Vagina (tissue), 2 donors: Measurements from ENCODE around the gene HGF. TPM values are rescaled to one million over a fixed set of nuclear protein-coding genes. Genes with fewer than 3 reads are reported as not detected.

Experiments used
- DNase-seq, 2 donors: peaks; one replicate each; pipeline ENCODE4 v3.0.0-alpha.2; 2017; ENCODE audit errors: extremely low spot score in 2 of 2
- H3K27ac ChIP-seq: fragments of 200-600 bp; sonication (generic); one replicate; pipeline ENCODE4 v1.5.1; 2019
- H3K27me3 ChIP-seq: fragments of 200-600 bp; sonication (generic); one replicate; pipeline ENCODE4 v1.5.1; 2019
- H3K36me3 ChIP-seq, 2 donors: fragments of 200-600 bp; sonication (generic); one replicate each; pipeline ENCODE4 v1.5.1; 2017 to 2019
- H3K4me1 ChIP-seq: fragments of 200-600 bp; sonication (generic); one replicate; pipeline ENCODE4 v1.5.1; 2019
- H3K4me3 ChIP-seq, 2 donors: fragments of 200-600 bp; sonication (generic); 1 replicate in 1 of 2; 2 replicates in 1 of 2; pipeline ENCODE4 v1.5.1; 2016 to 2019
- H3K9me3 ChIP-seq: fragments of 200-600 bp; sonication (generic); one replicate; pipeline ENCODE4 v1.5.1; 2019
- POLR2A ChIP-seq, 2 donors: fragments of 450-650 bp; IDR thresholded peaks; one replicate each; pipeline ENCODE4 v1.6.1; 2017; ENCODE audit warnings: antibody characterized with exemption in 2 of 2, mild to moderate bottlenecking in 2 of 2, moderate library complexity in 2 of 2
- POLR2AphosphoS5 ChIP-seq, 2 donors: sonication (generic); formaldehyde crosslinking; IDR thresholded peaks; one replicate each; pipeline ENCODE4 v1.9.0; 2017; ENCODE audit warnings: antibody characterized with exemption in 2 of 2, mild to moderate bottlenecking in 2 of 2, low read depth in 1 of 2; ENCODE audit not compliant: insufficient read depth in 1 of 2
- intact Hi-C: fragments of 100-400 bp; cut with DNase I; formaldehyde crosslinking; loops from one replicate; pipeline ENCODE4 v1.15.1; 2023
- total RNA-seq: library from RNA; depleted of rRNA; stranded (reverse); fragments of >200 nt; gene quantifications from one replicate; pipeline ENCODE4 v1.2.3, GENCODE V29; 2016
- TF ChIP-seq, protein P1 (sequence below), 3 experiments: fragments of 450-650 bp in 2 of 3; fragments of 200-600 bp in 1 of 3; sonication (generic) in 1 of 3; IDR thresholded peaks; one replicate each; pipeline ENCODE4 v1.5.1; 2017 to 2019; ENCODE audit warnings: antibody characterized with exemption in 3 of 3, mild to moderate bottlenecking in 2 of 3, moderate library complexity in 2 of 3

Gene HGF
- total RNA-seq, 1 donor from 2014 or later, result 15.0 TPM

GRCh38 chr7:81693894-81694293, 76.0 kb downstream of the HGF start:
- H3K36me3 ChIP-seq, result no peaks in the 10 kb centered on the region
- no peaks in the 10 kb centered on the region for H3K9me3 ChIP-seq
- intact Hi-C loops, result no loop called here
- no peaks in the 10 kb centered on the region for H3K4me1 ChIP-seq
- H3K4me3 ChIP-seq, result no peak overlapping the region
- H3K27me3 ChIP-seq, result no peaks in the 10 kb centered on the region
- no peak overlapping the region for H3K27ac ChIP-seq
- DNase-seq, result no peak
- TF ChIP-seq POLR2A (IDR thresholded peaks at IDR 0.05) (no peak), POLR2AphosphoS5 (IDR thresholded peaks at IDR 0.05; ENCODE audit: insufficient read depth in 1 of 2, low read depth in 1 of 2) (no peak)
- TF ChIP-seq, protein P1, sequence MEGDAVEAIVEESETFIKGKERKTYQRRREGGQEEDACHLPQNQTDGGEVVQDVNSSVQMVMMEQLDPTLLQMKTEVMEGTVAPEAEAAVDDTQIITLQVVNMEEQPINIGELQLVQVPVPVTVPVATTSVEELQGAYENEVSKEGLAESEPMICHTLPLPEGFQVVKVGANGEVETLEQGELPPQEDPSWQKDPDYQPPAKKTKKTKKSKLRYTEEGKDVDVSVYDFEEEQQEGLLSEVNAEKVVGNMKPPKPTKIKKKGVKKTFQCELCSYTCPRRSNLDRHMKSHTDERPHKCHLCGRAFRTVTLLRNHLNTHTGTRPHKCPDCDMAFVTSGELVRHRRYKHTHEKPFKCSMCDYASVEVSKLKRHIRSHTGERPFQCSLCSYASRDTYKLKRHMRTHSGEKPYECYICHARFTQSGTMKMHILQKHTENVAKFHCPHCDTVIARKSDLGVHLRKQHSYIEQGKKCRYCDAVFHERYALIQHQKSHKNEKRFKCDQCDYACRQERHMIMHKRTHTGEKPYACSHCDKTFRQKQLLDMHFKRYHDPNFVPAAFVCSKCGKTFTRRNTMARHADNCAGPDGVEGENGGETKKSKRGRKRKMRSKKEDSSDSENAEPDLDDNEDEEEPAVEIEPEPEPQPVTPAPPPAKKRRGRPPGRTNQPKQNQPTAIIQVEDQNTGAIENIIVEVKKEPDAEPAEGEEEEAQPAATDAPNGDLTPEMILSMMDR (IDR thresholded peaks at IDR 0.05), result no peak

GRCh38 chr7:81693080-81693479, 76.8 kb downstream of the HGF start:
- no peak for TF ChIP-seq POLR2A (IDR thresholded peaks at IDR 0.05)
- TF ChIP-seq POLR2AphosphoS5 (IDR thresholded peaks at IDR 0.05; ENCODE audit: insufficient read depth in 1 of 2, low read depth in 1 of 2), result no peak
- TF ChIP-seq, protein P1 (IDR thresholded peaks at IDR 0.05), result no peak
- DNase-seq, result no peak
- H3K27me3 ChIP-seq, result no peaks in the 10 kb centered on the region
- no peaks in the 10 kb centered on the region for H3K36me3 ChIP-seq
- H3K27ac ChIP-seq, result no peak overlapping the region
- no peaks in the 10 kb centered on the region for H3K4me1 ChIP-seq
- intact Hi-C loops, result no loop called here
- H3K9me3 ChIP-seq, result no peaks in the 10 kb centered on the region
- no peak overlapping the region for H3K4me3 ChIP-seq

GRCh38 chr7:81692146-81692905, 77.5 kb downstream of the HGF start:
- H3K27me3 ChIP-seq, result no peaks in the 10 kb centered on the region
- DNase-seq, result no peak
- no peak for TF ChIP-seq POLR2AphosphoS5 (IDR thresholded peaks at IDR 0.05; ENCODE audit: insufficient read depth in 1 of 2, low read depth in 1 of 2)
- TF ChIP-seq, protein P1 (IDR thresholded peaks at IDR 0.05), result no peak
- TF ChIP-seq POLR2A (IDR thresholded peaks at IDR 0.05), result no peak
- no peaks in the 10 kb centered on the region for H3K36me3 ChIP-seq
- no peak overlapping the region for H3K27ac ChIP-seq
- no peaks in the 10 kb centered on the region for H3K9me3 ChIP-seq
- intact Hi-C loops, result no loop called here
- no peaks in the 10 kb centered on the region for H3K4me1 ChIP-seq
- H3K4me3 ChIP-seq, result no peak overlapping the region

- H3K9me3 ChIP-seq, result no peaks in the 10 kb centered on the region
- no peak overlapping the region for H3K4me3 ChIP-seq
- H3K36me3 ChIP-seq, result no peaks in the 10 kb centered on the region
- intact Hi-C loops, result no loop called here
- no peak overlapping the region for H3K27ac ChIP-seq
- H3K4me1 ChIP-seq, result no peaks in the 10 kb centered on the region
- no peak for DNase-seq
- H3K27me3 ChIP-seq, result no peaks in the 10 kb centered on the region
- TF ChIP-seq, protein P1 (IDR thresholded peaks at IDR 0.05), result no peak
- TF ChIP-seq POLR2AphosphoS5 (IDR thresholded peaks at IDR 0.05; ENCODE audit: insufficient read depth in 1 of 2, low read depth in 1 of 2), result no peak
Measured at GRCh38 chr7:81691199-81691821, 78.5 kb downstream of the HGF start.

DNA sequence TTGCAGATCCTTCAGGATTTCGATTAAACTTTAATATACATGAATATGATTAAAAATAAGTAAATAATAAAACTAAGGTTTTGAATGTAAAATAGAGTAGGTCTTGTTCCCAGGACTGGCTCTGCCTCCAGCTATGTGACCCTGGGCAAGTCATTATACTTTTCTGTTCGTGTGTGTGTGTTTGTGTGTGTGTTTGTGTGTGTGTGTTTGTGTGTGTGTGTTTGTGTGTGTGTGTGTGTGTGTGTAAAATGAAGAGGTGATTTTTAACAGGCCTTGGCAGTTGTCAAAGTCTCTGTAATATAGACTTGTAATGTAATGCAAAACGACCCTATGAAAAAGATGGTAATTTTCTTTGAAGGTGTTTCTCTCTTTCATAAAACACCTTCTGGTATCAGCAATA, 79.2 kb downstream of the HGF start:
- intact Hi-C loops, result no loop called here
- TF ChIP-seq POLR2A (IDR thresholded peaks at IDR 0.05) (no peak), POLR2AphosphoS5 (IDR thresholded peaks at IDR 0.05; ENCODE audit: insufficient read depth in 1 of 2, low read depth in 1 of 2) (no peak)
- TF ChIP-seq, protein P1 (IDR thresholded peaks at IDR 0.05), result no peak
- no peak for DNase-seq
- Histone ChIP-seq H3K4me3 (no peak overlapping the region), H3K9me3 (no peaks in the 10 kb centered on the region), H3K36me3 (no peaks in the 10 kb centered on the region), H3K27ac (no peak overlapping the region), H3K27me3 (no peaks in the 10 kb centered on the region), H3K4me1 (no peaks in the 10 kb centered on the region)
